HG02870 (cell line): Measurements from ENCODE around the gene BLACAT1.
"Not testable (repeated sequence)": the region's sequence is repeated elsewhere in the genome, so short reads cannot be mapped to it uniquely, and the experiment has no call there.

ENCODE experiments used
- ATAC-seq: cut with Tn5 transposase; IDR thresholded peaks from one replicate; pipeline ENCODE4 v1.9.1; 2021; ENCODE audit warnings: mild to moderate bottlenecking, moderate library complexity; ENCODE audit not compliant: unreplicated experiment

BLACAT1 gene

GRCh38 chr1:205442051-205442725 lies 13.7 kb downstream of the BLACAT1 start:
- ATAC-seq: no peak

GRCh38 chr1:205441716-205442050 lies 14.2 kb downstream of the BLACAT1 start:
- ATAC-seq: no peak

- no peak for ATAC-seq
Observed at GRCh38 chr1:205441318-205441633, 14.6 kb downstream of the BLACAT1 start.

- ATAC-seq: peak; percentile 70
Observed at GRCh38 chr1:205440476-205441317, 15.1 kb downstream of the BLACAT1 start.

DNA sequence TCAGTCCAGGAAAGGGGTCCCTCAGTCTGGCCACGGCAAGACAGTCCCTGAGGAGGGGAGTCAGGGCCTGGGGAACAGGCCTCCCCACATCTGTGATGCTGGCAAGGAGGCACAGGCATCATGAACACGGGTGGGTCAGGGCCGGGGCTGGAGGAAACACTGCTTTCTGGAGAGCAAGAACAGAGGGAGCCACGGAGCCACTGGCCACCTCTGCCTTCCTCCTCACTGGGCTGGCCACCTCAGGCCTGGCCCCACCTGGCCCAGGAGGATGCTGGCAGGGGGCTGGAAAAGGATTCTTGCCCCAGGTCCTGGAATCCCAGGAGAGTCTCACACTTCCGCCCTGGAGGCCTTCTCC lies 15.7 kb downstream of the BLACAT1 start:
- no peak for ATAC-seq

DNA sequence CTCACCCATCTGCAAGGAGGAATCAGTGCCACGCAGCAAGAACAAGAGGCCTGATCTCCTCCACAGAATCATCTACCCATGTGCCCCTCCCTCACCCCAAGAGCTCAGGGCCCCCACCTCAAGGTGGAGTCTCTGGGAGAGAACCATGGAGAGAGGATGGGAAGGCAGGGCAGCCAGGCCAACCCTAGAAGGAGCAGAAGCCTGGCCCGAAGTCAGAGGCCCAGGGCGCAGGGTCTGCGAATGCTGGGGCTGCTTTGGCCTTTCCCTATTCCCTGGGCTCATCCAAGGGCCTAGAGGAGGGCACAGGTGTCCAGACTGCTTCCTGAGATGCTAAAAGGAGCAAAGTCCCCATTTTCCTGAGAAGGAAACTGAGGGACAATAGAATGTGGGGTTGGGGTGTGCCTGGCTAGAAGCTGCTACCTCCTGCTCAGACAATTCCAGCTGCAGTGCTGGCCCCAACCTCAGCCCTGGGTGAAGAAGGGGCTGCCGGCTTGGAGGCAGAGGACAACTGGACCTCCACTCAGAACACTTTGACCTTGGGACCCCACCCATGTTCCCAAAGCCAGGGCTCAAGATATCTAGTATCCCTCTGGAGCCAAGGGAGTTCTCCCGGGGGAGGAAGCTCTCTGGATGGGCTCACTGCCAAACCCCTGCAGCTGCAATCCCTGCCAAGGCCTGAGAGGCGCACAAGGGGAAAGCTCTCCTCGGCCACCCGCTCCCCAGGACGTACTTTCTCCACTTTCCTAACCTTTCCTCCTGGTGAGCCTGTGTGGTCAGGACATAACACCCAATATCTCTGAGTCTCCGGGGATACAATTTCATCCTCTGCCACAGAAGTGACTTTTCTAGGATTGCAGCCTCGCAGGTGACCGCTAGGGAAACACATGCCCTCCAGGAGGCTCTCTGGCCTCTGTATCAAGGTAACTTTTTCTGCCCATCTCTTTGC lies 17.4 kb downstream of the BLACAT1 start:
- ATAC-seq: no peak

DNA sequence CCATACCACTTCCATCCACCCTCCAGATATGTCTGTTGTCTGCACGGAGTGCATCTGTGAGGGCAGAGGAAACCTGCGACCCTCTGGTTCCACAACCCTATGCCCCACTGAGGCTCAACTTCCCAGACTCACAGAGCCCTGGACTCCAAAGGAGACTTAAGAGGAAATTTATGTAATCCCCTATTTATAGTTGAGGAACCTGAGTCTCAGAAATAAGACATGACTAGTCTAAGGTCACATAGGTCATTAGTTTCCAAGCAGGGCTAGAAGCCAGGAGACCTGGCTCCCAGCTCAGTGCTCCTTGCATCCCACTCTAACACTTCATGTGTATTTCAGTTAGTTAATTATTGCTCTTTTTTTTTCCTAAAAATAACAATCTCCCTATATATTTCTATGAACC lies 18.3 kb downstream of the BLACAT1 start:
- ATAC-seq: no peak

DNA sequence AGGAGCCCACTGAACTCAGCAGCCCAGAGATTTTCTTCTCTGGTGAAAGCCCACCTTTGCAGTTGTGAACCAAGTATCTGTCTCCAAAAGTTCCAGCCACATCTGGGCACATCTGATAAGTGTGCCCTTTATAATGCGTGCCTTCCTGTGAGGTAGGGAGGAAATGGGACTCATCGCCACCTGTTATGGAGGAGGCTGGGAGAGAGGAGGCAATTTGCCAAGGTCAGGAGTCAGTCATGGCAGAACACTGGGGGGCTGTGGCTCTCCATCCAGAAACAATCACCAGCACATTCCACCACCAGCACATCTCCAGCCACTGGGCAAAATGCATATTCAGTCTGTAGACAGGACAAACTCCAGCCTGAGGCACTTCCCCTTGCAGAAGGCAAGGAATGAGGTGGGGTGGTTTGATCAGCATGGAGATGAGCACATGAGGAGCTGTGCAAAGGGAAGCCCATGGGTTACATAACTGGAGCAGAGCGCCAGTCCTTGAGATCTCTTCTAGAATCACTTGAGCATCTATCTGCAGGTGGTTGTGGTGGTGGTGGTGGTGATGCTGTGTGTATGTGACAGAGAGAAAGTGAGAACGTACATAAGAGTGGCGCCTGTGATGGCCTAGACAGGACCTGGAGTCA lies 19.0 kb downstream of the BLACAT1 start:
- no peak for ATAC-seq

DNA sequence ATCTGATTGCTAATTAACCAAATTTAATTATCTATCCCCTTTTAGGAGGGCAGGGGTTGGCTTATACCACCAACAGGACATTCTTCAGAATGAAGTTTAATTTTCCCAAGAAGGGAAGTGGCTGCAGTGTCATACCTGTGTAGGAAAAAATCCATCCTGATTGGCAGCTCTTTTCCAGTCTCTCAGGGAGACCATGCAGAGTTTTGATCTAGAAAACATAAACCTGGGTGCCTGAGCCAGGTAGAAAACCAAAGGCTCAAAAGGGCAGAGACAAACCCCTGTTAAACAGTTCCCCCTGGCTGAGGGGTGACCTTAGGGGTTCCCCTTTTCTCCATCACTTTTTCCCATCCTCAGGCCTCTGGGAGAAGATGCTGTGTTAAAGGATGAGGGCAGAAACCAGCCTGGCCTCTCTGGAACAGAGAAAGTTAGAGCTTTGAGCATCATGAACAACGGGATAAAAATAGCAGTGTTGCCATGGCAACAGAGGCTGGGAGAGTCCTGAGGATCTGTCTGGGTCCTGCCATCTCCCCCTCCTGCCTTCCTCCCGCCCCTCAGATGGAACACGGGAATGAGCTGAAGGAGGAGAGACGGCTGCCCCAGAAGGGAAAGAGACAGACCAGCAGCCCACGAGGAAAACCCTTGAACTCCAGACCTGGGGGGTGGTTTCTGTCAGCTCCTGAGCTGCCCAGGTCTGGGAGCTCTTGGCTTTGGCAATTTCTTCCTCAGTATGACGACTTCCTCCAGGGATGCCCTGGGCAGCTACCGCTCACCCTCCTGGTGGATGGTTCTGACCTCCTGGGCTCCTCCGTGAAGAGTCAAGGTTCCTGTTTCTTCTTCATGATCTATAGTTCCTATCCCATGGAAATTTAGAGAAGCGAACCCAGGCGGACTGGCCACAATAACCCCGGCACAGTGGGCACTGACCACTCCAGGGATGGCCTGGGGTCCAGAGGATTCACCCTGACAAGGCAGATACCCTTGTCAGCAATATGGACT lies 20.0 kb downstream of the BLACAT1 start:
- no peak for ATAC-seq

- ATAC-seq: no peak
Observed at GRCh38 chr1:205434738-205435137, 21.1 kb downstream of the BLACAT1 start.

GRCh38 chr1:205432692-205433091 lies 23.2 kb downstream of the BLACAT1 start:
- ATAC-seq: not testable (repeated sequence)

GRCh38 chr1:205432116-205432515 lies 23.7 kb downstream of the BLACAT1 start:
- no peak for ATAC-seq

DNA sequence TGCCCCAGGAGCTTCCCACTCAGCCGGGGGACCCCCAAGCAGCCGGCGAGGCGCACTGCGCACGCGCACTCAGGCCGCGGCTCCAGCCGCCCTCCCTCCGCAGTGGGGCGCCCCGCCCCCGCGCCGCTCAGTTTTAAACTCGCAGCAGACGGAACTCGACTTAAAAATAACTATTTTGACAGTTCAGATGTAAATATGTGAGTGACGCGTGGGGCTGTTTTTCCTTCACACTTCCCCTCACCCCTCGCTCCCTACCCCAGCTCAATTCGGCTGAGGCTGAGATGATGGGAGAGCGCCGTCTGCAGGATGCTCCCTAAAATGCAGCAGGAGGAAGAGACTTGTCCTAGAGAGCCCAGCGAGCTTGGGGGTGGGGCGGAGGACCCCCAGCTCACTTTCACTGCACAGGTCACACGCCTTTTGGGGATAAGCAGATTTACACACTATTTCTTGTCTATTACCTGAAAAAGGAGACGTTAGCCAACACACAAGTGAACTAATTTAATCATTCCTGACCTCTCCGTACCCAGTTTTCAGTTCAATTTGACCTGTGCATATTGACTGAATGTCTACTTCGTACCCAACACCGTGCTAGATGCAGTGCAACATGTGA lies 25.0 kb downstream of the BLACAT1 start:
- ATAC-seq: no peak

DNA sequence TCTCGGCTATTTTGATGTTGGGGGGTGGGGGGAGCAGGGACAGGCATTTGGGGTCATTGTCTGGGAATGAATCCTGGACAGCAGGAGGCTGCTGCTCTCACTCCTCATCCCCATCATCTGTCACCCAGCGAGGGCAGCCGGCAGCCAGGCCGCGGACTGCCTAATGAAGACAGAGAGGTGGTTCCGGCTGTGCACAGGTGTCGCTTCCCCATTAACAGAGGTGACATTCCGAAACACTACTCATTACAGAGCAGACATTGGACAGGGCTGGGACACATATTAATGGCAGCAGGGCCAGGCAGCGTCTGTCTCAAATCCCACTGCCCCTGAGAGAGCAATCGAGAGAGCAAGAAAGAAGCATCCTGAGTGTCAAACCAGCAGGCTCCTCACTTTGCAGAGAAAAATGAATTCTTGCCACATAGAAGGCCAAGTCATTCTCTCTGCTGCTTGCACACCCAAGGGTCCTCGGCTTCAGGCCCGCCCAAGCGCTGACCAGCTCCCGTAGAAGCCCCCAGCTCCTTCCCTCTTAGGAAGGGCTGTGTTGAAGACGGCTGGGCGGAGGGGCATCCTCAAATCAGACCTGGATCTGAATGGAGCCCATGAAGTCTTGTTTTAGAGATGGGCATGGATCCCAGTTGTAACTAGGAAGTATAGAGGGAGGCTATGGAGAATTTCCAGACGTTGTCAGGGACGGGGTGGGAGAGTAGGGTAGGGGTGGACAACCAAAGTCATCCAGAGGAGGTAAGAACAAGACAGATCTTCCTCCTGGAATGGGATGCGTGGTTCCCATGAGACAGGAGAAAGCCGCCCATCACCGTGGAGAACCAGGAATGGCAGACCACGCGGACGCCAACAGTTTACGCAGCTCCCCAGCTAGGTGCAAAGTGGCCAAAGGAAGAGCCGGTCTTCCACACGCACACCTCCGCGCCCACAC lies 25.8 kb downstream of the BLACAT1 start:
- no peak for ATAC-seq

DNA sequence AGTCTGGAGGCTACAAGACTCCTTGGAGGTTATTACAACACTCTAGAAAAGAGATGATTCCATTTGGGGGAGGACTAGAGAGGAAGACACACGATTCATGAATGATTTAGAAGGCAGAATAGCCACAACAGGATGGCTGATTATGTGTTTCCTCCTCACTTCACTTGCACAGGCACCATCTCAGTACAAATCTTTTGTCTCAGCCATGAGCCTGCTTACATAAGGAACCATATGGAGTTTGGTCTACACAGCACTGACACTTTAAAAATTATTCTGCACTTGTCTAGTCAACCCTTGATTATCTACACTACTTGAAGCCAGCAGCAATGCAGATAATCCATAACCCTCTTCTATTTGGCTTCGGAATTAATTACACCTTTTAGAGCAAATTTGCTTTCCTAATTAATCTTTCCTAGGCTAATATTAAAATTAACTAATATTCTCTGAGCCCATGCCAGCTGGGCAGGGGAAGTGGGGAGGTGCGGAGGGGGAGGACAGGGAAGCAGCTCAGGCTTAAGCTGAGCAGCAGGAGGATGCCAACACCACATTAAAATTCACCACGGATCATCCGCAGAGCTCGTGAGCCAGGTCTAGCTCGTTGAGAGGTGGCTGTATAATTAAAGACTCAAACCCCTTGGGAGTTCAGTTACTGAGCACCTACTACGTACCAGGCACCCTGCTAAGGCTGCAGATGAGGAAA lies 30.8 kb downstream of the BLACAT1 start:
- ATAC-seq: no peak

GRCh38 chr1:205423814-205424399 lies 31.9 kb downstream of the BLACAT1 start:
- ATAC-seq: no peak

DNA sequence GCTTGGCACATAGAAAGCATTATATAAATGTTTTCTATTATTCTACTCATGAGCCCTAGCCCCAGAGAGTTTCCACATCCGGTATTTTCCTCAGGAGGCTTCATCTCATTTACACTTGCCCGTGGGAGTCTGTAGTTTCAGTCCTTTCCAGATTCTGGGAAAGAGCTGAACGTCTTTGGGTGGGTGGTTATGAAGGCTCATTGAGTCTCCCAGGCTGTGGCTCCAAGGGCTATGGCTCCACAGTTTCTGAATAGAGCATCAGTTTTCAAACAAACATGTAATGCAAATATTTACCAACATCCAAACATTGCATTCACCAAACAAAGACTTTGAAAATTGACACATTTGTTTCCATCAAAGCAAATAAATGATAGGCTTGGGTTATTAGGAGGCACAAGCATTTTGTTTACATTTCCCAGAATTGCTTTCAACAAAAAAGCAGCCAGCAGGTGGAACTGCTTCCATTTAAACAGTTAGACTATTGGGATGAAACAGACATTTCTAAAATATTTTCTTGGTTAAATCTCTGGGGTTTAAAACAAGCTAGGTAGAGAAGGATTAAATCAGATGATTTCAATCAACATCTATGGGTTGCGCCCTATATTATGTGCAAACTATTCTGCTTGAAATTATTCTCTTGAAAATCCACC lies 32.7 kb downstream of the BLACAT1 start:
- ATAC-seq: no peak
